Spleen (tissue), 11 donors: ENCODE measurements around the gene CXCL3. TPM values are rescaled to one million over a fixed set of nuclear protein-coding genes. Genes with fewer than 3 reads are reported as not detected.

Experiments used
- DNase-seq: peaks from one replicate; pipeline ENCODE4 v3.0.0-alpha.2; 2020
- H3K27ac ChIP-seq, 8 donors: fragments of 200-600 bp; sonication (generic) in 7 of 8; 1 replicate in 4 of 8; 2 replicates in 4 of 8; pipeline versions ENCODE4 v1.5.0 to v1.8.0; 2016 to 2021; ENCODE audit warnings: inconsistent platforms in 4 of 8, mild to moderate bottlenecking in 4 of 8, moderate library complexity in 1 of 8
- H3K27me3 ChIP-seq, 7 donors: fragments of 200-600 bp; sonication (generic) in 6 of 7; replicated peaks in 1 of 7; 1 replicate in 4 of 7; 2 replicates in 3 of 7; pipeline versions ENCODE4 v1.5.0 to v1.8.0; 2016 to 2021; ENCODE audit warnings: inconsistent platforms in 3 of 7, mild to moderate bottlenecking in 1 of 7
- H3K36me3 ChIP-seq, 6 donors: fragments of 200-600 bp; sonication (generic) in 5 of 6; 1 replicate in 4 of 6; 2 replicates in 2 of 6; pipeline versions ENCODE4 v1.5.0 to v1.8.0; 2016 to 2021; ENCODE audit warnings: inconsistent platforms in 2 of 6
- H3K4me1 ChIP-seq, 6 donors: fragments of 200-600 bp; sonication (generic) in 5 of 6; 1 replicate in 3 of 6; 2 replicates in 3 of 6; pipeline versions ENCODE4 v1.5.0 to v1.8.0; 2016 to 2021; ENCODE audit warnings: inconsistent platforms in 3 of 6
- H3K4me3 ChIP-seq, 8 donors: fragments of 200-600 bp; sonication (generic) in 7 of 8; 1 replicate in 4 of 8; 2 replicates in 4 of 8; pipeline versions ENCODE4 v1.5.0 to v1.8.0; 2016 to 2021; ENCODE audit warnings: inconsistent platforms in 4 of 8, mild to moderate bottlenecking in 4 of 8, moderate library complexity in 2 of 8
- H3K9me3 ChIP-seq, 8 donors: fragments of 200-600 bp; sonication (generic) in 7 of 8; 1 replicate in 4 of 8; 2 replicates in 4 of 8; pipeline versions ENCODE4 v1.5.0 to v1.8.0; 2016 to 2021; ENCODE audit warnings: inconsistent platforms in 4 of 8
- POLR2A ChIP-seq, 3 donors: fragments of 450-650 bp; IDR thresholded peaks; one replicate each; pipeline ENCODE4 v1.5.1; 2017; ENCODE audit warnings: antibody characterized with exemption in 3 of 3, mild to moderate bottlenecking in 1 of 3
- POLR2AphosphoS5 ChIP-seq, 3 donors: sonication (generic); formaldehyde crosslinking; IDR thresholded peaks; one replicate each; pipeline ENCODE4 v1.5.1; 2017; ENCODE audit warnings: antibody characterized with exemption in 3 of 3
- WGBS, 5 donors: extraction: QIAGEN DNeasy Blood & Tissue Kit in 3 of 5; methylation state at CpG; one replicate each; pipeline versions ENCODE4 v1.1.5 to v1.1.7; 2013 to 2018; 5-methylcytosine and 5-hydroxymethylcytosine counted together
- intact Hi-C: fragments of 100-400 bp; cut with DNase I; formaldehyde crosslinking; loops from one replicate; pipeline ENCODE4 v1.15.0; 2023; ENCODE audit warnings: low total_unique reads
- polyA plus RNA-seq, 3 donors: library from polyadenylated mRNA; stranded (reverse); fragments of 200-250 nt; gene quantifications; one replicate each; pipeline ENCODE4 v1.2.1, GENCODE V29; 2013
- total RNA-seq, 7 donors: library from RNA; depleted of rRNA in 3 of 7; stranded (reverse); fragments of >200 nt in 3 of 7; fragmentation: NEBNext Ultra II Directional in 4 of 7; extraction: Animal tissue kit (Norgen Biotek cat#: 25700) in 4 of 7; gene quantifications; one replicate each; pipeline versions ENCODE4 v1.1.0 to v1.2.1, GENCODE V29; 2016 to 2021
- TF ChIP-seq, protein P1 (sequence below), 11 experiments: fragments of 200-600 bp in 7 of 11; fragments of 450-650 bp in 4 of 11; sonication (generic) in 4 of 11; IDR thresholded peaks in 8 of 11; conservative IDR thresholded peaks in 3 of 11; 1 replicate in 7 of 11; 2 replicates in 4 of 11; pipeline versions ENCODE4 v1.4.0 to v1.8.0; 2016 to 2021; ENCODE audit warnings: antibody characterized with exemption in 11 of 11, inconsistent platforms in 4 of 11, mild to moderate bottlenecking in 1 of 11
- donor health status: healthy with polysubstance abuse.
- donor health status: DM: no; HTN: no; CAD: no; lungs with moderate emphysema.
- donor health status: DM: no; HTN: no; CAD: no.
- donor health status: Bipolar disorder and iron deficiency.
- donor health status: healthy.
- donor health status: DM: no; HTN: no; CAD: no.
- donor health status: DM: yes; HTN: yes; CAD: no.

The CXCL3 gene
- total and polyA plus RNA-seq, 10 donors: 0.52 to 4.0 (median 2.5) TPM

DNA sequence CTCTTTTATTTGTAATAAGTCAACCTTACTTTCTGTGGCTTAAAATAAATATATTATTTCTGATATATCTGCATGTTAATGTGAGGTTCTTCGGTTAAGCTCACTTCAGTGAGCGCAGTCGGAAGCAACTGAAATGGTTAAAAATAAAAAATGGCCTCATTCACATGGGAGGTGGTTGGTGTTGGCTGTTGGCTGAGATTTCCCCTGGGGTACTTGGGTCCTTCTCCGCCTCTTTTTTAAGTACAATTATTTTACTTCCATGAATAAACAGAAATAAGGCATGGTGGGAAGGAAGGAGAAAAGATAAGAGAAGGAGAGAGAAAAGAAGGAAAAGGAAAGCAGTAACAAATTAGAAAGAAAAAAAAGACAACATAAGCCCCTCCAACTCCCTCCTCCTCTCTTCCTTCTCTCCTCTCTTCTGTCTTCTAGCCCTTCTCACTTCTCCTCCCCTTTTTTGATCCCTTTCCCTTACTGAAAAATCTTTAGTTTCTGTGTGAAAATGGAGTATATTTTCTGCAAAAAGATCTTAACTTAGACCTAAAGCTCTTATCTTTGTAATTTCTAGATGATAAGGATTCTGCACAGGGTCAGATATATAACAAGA lies 19.7 kb upstream of the CXCL3 start:
- no peak for DNase-seq
- H3K9me3 ChIP-seq: peaks cover 0 to 4% (median 0%) of the 10 kb centered on the region in 8 donors
- no peaks in the 10 kb centered on the region for H3K27me3 ChIP-seq
- WGBS, 5 donors: 87 to 97% (median 94%) methylated on average over 4 of the region's 4 CpGs
- H3K27ac ChIP-seq: no peak overlapping the region
- peaks cover 0 to 3% (median 0%) of the 10 kb centered on the region in 6 donors for H3K4me1 ChIP-seq
- intact Hi-C loops: no loop called here
- H3K36me3 ChIP-seq: no peaks in the 10 kb centered on the region
- H3K4me3 ChIP-seq: no peak overlapping the region
- no peak for TF ChIP-seq POLR2A (IDR thresholded peaks at IDR 0.05)

DNA sequence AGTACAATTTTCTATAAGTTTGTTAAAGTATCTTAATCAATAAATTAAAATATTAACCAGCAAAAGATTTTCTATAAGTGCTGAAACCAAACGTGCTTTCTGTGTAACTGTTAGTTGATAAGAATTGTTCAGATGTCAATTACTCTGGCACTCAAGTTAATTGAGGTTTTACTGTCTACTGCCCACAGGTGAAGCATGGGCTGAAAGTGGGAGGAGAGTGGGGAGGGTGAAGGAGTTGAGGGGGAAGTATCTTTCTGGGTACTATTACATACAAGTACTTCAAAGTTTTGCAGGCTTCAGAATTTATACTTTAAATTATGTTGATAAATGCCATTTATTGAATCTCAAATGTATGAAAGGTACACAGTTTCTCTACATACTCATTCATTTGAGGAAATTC lies 19.1 kb upstream of the CXCL3 start:
- WGBS, 5 donors: 18 to 41% (median 20%) methylated on average over 1 of the region's 1 CpG
- peaks cover 0 to 4% (median 0%) of the 10 kb centered on the region in 8 donors for H3K9me3 ChIP-seq
- no peak overlapping the region for H3K27ac ChIP-seq
- H3K27me3 ChIP-seq: no peaks in the 10 kb centered on the region
- no peak overlapping the region for H3K4me3 ChIP-seq
- H3K36me3 ChIP-seq: no peaks in the 10 kb centered on the region
- intact Hi-C loops: no loop called here
- H3K4me1 ChIP-seq: peaks cover 0 to 3% (median 0%) of the 10 kb centered on the region in 6 donors
- TF ChIP-seq POLR2AphosphoS5 (IDR thresholded peaks at IDR 0.05) (no peak), POLR2A (IDR thresholded peaks at IDR 0.05) (no peak)
- TF ChIP-seq, protein P1, sequence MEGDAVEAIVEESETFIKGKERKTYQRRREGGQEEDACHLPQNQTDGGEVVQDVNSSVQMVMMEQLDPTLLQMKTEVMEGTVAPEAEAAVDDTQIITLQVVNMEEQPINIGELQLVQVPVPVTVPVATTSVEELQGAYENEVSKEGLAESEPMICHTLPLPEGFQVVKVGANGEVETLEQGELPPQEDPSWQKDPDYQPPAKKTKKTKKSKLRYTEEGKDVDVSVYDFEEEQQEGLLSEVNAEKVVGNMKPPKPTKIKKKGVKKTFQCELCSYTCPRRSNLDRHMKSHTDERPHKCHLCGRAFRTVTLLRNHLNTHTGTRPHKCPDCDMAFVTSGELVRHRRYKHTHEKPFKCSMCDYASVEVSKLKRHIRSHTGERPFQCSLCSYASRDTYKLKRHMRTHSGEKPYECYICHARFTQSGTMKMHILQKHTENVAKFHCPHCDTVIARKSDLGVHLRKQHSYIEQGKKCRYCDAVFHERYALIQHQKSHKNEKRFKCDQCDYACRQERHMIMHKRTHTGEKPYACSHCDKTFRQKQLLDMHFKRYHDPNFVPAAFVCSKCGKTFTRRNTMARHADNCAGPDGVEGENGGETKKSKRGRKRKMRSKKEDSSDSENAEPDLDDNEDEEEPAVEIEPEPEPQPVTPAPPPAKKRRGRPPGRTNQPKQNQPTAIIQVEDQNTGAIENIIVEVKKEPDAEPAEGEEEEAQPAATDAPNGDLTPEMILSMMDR (IDR thresholded peaks at IDR 0.05 in 8 of 11, conservative IDR thresholded peaks at IDR 0.05 in 3 of 11): no peak
- no peak for DNase-seq

DNA sequence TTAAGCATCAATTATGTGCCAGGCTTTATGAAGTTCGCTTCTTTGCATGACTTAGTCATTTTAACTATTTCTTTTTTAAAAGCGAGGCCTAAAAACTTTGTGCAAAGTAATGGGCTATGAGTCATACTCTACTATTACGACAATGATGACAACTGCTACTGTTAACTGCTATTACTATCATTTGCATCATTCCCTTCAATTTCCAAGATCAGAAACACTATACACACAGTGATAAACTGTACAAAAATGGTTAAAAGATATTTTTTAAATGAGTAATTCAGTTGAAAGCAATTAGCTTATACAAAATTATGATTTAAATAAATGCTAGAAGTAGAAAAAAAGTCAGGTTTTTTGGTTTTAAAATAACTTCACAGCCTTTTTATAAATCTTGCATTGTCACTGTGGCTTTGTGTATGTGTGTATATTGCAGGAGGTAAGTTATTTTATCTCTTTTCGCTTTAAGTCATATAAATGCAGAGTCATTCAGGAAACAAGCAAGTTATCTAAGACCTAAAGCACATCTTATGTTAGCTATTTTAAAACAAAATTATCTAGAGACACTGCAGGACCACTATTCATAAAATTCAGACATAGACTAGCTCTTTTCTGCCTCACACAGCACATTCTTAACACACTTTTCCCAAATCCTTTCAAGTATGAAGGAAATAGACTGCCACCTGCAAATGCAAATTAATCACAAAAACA lies 18.5 kb upstream of the CXCL3 start:
- intact Hi-C loops: no loop called here
- Histone ChIP-seq H3K4me1 (peaks cover 0 to 3% (median 0%) of the 10 kb centered on the region in 6 donors), H3K9me3 (peaks cover 0 to 9% (median 2%) of the 10 kb centered on the region in 8 donors), H3K36me3 (no peaks in the 10 kb centered on the region), H3K27ac (peak overlapping the region in 2 of 8 donors; percentile 19), H3K4me3 (no peak overlapping the region), H3K27me3 (no peaks in the 10 kb centered on the region)
- WGBS, 5 donors: 35 to 61% (median 52%) methylated on average over 4 of the region's 4 CpGs
- no peak for DNase-seq
- TF ChIP-seq POLR2A (IDR thresholded peaks at IDR 0.05): no peak
- TF ChIP-seq, protein P1 (IDR thresholded peaks at IDR 0.05 in 8 of 11, conservative IDR thresholded peaks at IDR 0.05 in 3 of 11): no peak
- TF ChIP-seq POLR2AphosphoS5 (IDR thresholded peaks at IDR 0.05): no peak

DNA sequence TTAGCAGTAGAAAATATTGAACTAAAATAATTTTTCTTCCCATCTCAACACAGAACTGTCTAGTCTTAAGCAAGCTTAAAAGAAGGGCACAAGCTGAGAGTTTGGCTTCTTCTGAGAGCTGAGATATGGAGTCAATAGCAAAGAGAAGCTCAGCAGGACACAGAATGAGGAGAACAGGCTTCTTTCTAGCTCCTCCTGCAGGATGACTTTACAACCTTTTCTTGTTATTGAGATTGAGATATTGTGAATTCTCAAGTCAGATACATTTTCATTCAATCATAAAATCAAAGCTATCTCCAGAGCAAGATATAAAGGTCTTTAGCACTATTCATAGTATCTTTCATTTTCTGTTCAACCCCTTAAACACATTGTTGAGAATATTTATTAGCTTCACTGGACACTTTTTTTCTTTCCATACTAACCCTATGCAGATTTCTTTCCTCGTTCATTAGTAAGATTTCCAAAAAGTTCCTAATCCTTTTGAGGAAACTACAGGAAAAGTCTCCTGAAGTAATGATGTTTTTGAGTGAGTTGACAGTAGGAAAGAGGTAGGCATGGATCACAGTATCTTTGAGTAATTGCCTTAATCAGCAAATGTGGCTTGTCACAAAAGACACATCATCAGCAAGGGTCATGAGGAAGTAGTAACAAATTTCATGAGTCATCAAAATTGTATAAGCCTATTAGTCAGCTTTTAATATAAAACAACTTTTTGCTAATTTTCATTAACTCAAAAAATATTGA lies 17.8 kb upstream of the CXCL3 start:
- Histone ChIP-seq H3K27ac (peak overlapping the region in 2 of 8 donors; percentile 19), H3K4me3 (no peak overlapping the region), H3K4me1 (peaks cover 0 to 3% (median 0%) of the 10 kb centered on the region in 6 donors), H3K27me3 (no peaks in the 10 kb centered on the region), H3K9me3 (peaks cover 0 to 12% (median 5%) of the 10 kb centered on the region in 8 donors), H3K36me3 (no peaks in the 10 kb centered on the region)
- TF ChIP-seq, protein P1 (IDR thresholded peaks at IDR 0.05 in 8 of 11, conservative IDR thresholded peaks at IDR 0.05 in 3 of 11): no peak
- TF ChIP-seq POLR2A (IDR thresholded peaks at IDR 0.05) (no peak), POLR2AphosphoS5 (IDR thresholded peaks at IDR 0.05) (no peak)
- intact Hi-C loops: no loop called here
- WGBS, 5 donors: 0 to 78% (median 28%) methylated on average over 1 of the region's 1 CpG
- DNase-seq: no peak
